GM18951 (cell line): ENCODE measurements around the gene SDK1.
"Not testable (repeated sequence)": the region's sequence is repeated elsewhere in the genome, so short reads cannot be mapped to it uniquely, and the experiment has no call there.

ENCODE experiments used
- POLR2A ChIP-seq: IDR thresholded peaks from 4 replicates; pipeline ENCODE4 v1.6.1; 2011; ENCODE audit warnings: mild to moderate bottlenecking; ENCODE audit not compliant: insufficient read length, insufficient read depth; ENCODE audit errors: extremely low read depth
- in situ Hi-C: fragments of 300-500 bp; cut with MboI; formaldehyde crosslinking; loops from one replicate; pipeline ENCODE4 v1.12.0; 2022; ENCODE audit warnings: low sequenced_read_pairs, mixed read lengths, inconsistent platforms; ENCODE audit not compliant: unreplicated experiment

Gene SDK1

DNA sequence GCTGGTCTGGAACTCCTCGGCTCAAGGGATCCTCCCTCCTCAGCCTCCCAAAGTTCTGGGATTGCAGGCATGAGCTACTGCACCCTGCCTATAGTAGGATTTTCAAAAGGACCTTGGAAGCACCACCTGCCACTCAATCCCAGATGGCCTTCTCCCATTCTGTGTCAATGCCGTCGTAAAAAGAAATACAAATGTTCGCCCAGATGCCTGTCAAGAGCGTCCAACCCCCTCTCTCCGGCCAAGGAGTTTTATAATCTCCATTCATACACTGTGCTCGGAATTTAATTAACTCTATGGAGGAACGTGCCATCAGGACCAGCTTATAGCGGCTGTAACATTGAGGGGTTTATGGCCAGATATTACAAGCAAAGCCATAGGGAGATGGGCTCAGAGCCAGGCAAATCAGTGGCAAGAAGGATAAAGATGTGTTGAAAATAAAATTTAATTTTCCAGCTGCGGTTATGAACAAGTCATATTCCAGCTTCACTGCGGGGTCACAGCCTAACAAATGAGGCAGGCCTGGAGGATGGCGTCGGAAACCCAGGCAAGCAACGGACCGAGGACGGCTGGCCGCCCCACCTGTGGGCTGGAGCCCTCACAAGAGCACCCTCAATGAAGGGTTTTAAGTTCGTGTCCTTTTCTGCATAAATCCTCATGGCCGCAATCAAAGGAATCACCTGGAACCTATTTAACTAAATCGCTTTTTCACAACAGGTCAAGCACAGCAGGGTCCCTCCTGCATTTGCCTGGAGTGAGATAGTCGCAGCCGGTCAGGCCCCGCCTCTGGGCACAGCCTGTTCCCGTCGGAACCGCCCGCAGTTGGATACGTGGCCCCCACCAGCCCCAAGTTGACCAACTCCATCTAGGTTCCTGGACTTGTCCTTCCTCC is 1006.5 kb downstream of the SDK1 start:
- no peak for TF ChIP-seq POLR2A
- in situ Hi-C loops = no loop called here

DNA sequence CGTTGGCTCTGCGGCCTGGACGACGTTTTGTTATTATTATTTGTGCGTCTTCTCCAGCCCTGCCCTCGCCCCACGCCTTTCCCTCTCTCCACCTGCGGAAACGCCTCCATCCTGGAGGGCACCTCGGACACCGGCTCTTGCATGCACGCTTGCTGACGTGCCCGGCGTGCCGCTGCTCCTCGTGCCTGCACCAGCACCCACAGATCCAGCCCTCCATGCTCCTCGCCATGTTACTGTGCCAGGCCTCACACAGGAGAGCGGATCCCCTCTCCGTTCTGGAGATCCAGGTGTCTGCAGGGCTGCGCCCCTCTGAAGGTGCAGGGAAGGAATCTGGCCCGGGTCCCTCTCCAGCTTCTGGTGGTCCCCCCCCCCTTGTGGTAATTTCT is 1007.1 kb downstream of the SDK1 start:
- TF ChIP-seq POLR2A = no peak
- in situ Hi-C loops = no loop called here

DNA sequence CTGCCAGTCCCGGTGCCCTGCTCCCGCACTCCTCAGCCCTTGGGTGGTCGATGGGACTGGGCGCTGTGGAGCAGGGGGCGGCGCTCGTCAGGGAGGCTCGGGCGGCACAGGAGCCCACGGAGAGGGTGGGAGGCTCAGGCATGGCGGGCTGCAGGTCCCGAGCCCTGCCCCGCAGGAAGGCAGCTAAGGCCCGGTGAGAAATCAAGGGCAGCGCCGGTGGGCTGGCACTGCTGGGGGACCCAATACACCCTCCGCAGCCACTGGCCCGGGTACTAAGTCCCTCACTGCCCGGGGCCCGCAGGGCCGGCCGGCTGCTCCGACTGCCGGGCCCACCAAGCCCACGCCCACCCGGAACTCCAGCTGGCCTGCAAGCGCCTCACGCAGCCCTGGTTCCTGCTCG is 1012.9 kb downstream of the SDK1 start:
- in situ Hi-C loops = not testable (repeated sequence)

DNA sequence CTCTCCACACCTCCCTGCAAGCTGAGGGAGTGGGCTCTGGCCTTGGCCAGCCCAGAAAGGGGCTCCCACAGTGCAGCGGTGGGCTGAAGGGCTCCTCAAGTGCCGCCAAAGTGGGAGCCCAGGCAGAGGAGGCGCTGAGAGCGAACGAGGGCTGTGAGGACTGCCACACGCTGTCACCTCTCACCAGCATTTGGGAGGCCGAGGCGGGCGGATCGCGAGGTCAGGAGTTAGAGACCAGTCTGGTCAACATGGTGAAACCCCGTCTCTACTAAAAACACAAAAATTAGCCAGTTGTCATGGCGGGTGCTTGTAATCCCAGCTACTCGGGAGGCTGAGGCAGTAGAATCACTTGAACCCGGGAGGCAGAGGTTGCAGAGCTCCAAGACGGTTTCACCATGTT is 1013.3 kb downstream of the SDK1 start:
- in situ Hi-C loops = not testable (repeated sequence)
